NCI-H82 treated with DMSO at 0.1 percent for 48 hours (cell line): ENCODE data around the gene NCOA5.
"Not testable (repeated sequence)": the region's sequence is repeated elsewhere in the genome, so short reads cannot be mapped to it uniquely, and the experiment has no call there.

Experiments used
- DNase-seq: peaks from one replicate; lab custom pipeline; 2025; ENCODE audit not compliant: unreplicated experiment; lab: John Stamatoyannopoulos, UW

The NCOA5 gene

DNA sequence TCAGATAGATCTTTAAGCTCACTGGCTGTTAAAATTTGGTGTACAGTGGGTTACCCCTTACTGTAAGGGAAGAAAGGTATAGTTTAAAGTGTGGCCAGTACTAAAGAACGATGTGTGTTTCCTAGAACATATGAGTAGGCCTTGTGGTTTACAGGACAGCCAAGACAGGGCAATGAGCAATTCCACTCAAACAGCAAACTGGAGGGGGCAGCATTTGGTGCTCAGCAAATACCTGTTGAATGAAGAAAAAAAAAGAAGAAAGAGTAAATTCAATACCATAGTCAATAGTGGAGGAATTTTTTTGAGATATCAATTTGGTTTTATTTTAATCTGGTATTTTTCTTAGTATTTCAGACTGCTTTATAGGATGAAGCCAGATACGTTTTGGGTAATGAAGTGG is 3.8 kb upstream of the NCOA5 start:
- DNase-seq, result no peak

DNA sequence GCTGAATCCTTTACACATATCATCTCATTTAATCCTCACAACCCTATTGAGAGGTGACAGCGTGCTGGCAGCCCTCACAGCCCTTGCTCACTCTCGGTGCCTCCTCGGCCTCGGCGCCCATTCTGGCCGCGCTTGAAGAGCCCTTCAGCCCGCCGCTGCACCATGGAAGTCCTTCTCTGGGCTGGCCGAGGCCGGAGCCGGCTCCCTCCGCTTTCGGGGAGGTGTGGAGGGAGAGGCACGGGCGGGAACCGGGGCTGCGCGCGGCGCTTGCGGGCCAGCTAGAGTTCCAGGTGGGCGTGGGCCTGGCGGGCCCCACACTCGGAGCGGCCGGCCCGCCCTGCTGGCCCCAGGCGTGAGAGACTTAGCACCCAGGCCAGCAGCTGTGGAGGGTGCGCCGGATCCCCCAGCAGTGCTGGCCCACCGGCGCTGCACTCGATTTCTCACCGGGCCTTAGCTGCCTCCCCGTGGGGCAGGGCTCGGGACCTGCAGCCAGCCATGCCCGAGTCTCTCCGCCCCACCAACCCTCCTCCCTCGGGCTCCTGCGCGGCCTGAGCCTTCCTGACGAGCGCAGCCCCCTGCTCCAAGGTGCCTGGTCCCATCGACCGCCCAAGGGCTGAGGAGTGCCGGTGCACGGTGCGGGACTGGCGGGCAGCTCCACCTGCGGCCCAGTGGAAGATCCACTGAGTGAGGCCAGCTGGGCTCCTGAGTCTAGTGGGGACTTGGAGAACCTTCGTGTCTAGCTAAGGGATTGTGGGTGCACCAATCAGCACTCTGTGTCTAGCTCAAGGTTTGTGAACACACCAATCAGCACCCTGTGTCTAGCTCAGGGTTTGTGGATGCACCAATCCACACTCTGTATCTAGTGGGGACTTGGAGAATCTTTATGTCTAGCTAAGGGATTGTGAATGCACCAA is 2.1 kb upstream of the NCOA5 start:
- not testable (repeated sequence) for DNase-seq

DNA sequence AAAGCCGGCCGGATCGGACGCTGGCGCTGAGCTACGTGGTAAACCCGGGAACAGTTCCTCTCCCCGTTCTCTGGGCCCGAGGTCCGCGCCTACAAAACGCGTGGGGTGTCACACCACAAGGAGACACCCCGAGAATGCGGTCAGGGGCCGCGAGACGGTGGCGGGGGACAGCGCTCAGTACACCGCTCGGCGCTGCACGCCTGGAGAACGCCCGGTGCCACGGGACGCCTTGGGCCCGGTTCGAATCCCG is 670 bp downstream of the NCOA5 start:
- no peak for DNase-seq

DNA sequence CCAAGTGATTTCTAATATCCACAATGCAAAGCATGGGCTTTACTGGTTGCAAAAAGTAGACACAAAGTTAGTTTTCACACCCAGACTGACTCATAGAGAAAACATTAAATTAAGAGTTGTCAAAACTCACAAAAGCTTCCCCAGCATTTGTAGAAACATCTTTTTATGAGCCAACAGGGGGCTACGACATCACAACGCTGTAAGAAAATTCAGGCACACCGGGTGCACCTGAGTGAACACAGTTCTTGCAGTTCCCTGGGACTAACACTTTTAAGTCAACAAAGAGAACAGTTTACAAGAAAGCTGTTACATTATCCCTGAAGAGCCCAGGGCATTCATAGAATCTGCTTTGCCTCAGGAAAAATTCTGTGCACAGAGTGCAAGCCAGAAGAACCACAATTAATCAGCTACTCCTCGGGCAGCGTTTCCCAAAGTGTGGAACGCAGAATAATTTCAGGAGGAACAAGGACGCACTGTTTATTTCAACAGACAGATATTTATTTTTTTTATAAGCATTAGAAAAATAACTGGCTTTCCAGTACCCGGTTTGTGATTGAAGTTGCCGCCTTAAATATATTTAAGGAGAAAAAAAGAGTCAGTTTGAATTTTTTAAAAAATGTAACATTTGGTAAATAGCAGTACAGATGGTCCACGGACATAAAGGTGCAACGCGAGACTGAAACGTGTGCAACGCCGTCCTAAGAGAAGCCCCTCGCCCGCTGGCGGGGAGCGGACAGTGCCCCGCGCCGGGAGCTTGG is 1.2 kb downstream of the NCOA5 start:
- DNase-seq, result no peak

DNA sequence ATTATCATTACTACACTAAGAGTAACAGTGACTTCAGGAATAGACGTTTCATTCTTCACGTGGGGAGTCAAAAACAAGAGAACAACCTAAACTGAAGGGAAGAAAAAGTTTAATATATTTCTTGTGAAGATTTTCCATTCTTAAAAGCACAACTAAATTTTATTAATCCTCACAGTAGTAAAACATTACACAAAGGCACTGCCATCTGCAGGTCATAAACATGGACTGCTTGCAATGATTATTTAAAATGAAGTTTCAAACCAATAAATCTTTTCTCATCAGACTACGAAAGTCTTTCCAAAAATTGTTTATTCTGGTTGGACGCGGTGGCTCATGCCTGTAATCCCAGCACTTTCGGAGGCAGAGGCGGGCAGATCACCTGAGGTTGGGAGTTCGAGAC is 2.6 kb downstream of the NCOA5 start:
- no peak for DNase-seq

DNA sequence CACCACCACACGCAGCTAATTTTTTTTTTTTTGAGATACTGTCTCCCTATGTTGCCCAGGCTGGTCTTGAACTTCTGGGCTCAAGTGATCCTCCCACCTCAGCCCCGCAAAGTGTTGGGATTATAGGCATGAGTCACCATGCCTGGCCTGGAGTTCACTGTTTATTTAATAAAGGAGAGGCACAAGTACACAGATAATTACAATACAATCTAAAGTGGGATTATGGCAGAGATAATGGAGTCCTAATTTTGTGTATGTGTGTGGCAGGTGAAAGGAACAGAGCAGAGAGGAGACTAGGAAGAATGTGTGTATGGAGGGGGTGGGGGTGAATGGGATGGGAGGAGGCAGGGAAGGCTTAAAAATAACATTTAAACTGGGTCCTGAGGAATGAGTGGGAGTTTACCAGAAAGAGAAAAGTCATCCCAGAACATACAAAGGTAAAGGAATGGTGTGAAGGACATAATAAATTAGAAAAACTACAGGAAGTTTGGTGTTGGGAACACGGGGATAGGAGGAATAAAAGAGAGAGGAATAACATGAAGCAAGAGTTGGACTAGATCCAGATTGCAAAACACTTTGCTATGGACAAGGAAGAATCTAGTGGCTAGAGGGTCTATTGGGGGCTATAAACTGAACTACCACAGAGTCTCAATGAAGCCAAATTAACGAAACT is 4.4 kb downstream of the NCOA5 start:
- peak; percentile 25 for DNase-seq

DNA sequence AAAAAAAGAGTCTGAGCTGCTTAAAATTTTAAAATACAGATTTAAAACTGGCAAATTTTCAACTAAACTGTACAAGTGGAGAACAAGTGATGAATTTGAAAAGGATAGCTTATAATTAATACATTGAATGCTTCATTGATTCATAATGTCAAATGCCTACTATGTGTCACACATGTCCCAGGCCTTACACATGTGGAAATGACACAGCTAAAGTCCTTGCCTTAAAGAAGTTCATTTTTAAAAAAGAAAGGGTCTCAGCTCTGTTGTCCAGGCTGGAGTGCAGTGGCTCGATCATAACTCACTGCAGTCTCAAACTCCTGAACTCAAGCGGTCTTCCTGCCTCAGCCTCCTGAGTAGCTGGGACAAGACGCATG is 5.0 kb downstream of the NCOA5 start:
- no peak for DNase-seq

DNA sequence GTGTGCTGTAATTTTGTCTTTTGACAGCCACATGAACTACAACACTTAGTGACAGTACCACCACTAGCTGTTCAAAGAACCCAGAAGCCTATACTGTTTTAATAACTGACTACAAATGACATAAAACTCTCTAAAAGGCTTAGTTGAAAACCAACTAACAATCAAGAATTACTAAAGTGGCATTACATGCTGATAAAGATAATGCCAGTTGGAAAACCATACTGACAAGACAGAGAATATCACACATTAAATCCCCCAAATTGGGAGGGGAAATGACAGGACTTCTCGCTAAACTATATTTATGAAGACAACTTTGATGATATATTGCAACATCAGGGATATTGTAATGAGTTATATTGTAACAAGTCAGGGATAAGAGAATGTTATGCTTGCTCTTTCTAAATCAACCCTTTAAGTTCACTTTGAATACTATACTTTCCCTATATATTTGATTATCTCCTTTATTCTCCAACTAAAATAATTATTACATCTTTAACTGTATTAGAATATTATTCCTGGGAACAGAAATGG is 6.2 kb downstream of the NCOA5 start:
- DNase-seq, result no peak

DNA sequence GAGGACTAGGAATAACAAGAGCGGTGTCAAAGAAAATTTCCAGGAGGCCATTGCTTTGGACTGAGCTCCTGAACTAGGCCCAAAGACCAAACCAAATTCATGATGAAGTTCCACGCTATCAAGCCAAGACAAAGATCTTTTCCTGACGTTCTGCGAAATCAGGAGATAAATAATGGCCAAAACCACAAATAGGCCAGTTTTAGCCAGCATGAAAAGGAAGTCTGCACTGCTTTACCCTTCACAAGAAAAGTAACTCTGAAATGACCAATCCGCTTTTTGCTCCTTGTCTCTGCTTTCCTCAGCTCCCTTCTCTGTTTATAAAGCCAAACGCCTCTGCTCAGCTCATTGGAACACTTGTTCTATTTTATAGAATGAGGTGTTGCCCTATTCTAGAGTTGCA is 6.7 kb downstream of the NCOA5 start:
- DNase-seq, result no peak

DNA sequence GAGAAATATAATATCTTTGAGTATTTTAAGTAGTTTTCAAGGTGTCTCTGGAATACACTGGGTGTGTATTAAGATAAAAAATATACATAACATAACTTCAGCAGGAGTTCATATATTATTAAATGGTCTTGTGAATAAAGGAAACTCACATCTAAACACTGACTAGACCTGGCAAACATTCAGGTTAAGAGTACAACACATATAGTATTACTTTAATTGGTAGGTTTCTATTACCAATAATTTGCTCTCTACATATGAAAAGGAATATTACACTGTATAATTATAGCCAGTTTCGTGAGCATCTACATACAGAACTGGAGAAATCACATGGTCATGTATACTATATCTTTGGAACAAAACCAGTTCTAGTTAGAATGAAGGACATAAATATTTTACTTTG is 8.7 kb downstream of the NCOA5 start:
- no peak for DNase-seq

DNA sequence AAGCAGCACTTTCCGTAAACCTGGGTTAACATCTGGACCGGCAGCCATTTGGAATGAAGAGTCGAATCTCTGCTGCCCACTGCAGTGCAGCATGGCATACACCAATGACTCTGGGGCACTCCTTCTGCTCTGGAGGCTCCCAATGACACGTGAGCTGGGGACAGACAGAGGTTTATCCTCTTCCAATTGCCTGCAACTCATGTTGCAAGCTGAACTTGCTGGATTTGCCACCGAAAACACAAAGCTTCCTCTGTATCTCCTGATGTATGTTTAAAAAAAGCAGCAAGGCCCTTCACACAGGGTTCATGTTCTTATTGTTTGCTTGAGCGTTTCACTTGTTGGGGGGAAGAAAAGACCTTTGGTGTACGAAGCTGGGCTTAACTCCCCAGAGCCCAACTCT is 10.8 kb downstream of the NCOA5 start:
- DNase-seq, result no peak

DNA sequence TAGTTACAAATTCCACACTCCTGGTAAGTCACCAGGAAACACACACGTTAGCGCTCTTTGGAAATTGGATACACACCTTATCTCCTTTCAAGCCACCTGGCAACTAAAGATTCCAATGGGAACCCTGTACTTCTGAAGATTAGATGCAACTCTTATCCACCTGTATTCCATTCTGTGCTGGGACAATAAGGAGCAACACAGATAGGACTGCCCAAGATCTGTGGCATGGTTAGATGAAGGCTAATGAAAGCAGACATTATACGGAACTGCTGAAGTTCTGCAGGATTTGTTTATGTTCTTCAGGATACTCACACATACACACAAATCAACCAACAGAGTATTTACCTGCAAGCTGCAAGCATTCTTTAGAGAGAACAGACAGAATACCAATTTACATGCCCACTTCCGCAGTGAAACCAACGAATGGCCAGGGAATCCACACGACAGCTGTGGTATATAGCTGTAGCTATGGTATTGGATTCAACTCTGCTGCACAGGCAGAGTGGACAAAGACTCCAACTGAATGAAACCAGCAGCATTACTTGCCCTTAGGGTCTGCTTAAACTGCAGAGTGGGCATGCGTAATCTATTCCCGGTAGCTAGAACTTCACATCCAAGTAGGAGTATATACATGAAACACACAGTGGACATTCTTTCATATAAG is 12.0 kb downstream of the NCOA5 start:
- DNase-seq, result no peak

DNA sequence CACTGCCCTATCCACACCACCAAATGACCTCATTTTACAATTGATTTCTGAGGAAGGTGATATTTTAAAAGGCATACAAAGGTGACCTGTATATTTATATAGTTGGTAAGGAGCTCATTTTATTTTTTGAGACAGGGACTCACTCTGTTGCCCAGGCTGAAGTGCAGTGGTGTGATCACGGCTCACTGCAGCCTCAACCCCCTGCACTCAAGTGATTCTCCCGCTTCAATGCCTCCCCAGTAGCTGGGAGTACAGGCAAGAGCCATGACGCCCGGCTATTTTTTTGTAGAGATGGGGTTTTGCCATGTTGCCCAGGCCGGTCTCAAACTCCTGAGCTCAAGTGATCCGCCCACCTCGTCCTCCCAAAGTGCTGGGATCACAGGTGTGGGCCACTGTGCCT is 13.0 kb downstream of the NCOA5 start:
- DNase-seq, result no peak

DNA sequence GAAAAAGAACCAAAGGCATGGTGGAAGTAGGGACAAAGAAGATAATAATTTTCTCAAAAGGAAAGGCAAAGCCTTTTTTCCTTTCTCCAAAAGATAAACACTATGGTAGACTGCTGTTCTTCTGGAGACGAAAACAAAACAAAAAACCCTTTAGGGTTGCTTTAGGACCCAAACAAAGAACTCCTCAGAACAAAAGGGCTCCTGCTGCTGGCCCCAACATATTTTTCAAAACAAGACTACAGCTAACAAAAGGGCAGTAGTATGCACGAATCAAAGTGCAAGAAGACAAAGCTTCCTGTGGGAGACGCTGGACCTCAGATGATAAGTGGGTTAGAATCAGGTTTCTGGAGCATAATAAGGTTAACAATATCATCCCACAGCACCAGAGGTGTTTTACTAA is 15.8 kb downstream of the NCOA5 start:
- no peak for DNase-seq

DNA sequence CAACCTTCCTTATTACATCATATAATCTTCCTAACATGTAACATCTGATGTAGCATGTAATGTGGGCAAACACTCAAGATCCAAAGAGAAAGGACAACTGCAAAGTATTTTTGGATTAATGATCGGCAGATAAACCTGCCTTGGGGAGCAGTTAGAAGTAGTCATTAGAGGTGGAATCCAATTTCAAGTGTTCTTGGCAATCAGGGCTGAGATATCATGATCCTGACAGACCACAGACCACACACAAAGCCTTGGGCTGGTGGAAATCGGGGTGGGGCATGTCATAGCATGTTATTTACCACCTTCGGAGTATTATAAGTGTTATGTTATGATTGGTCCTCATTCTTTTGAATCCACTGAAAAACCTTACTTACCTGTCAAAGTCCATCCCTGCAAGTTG is 16.3 kb downstream of the NCOA5 start:
- DNase-seq, result no peak

DNA sequence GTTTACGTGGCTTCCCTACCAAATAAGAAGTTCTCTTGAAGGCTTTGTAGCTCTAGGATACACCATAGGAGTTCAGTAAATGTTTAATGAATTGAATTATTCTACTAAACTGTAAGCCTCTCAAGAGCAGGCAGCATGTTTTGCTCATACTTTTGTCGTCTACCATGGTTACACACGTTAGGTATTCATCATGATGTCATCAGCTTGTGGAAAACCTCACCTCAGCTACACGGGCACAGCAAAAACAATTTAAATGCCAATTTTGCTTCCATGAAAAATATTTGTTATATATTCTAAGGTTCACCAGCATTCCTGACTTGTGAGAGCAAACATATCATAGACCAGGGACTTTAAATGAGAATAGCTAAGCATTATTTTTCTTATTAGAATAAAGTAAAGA is 16.7 kb downstream of the NCOA5 start:
- no peak for DNase-seq

DNA sequence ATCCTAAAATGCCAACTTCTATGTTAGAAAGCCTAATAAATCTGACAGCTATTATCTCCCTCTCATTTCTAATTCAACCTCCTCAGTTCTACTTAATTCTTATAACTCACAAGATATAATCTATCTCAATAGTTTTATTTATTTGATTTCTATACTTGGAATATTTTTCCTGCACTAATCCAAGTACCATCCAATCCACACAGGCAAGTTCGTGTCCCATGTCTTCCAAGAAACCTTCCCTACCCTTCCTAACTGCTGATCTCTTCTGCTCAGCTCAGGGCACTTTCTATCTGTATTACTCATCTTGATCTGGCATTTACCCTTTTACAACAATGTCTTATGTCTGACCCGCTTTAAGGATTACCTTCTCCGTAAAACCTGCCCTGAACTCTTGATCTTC is 18.2 kb downstream of the NCOA5 start:
- peak; percentile 36 for DNase-seq

DNA sequence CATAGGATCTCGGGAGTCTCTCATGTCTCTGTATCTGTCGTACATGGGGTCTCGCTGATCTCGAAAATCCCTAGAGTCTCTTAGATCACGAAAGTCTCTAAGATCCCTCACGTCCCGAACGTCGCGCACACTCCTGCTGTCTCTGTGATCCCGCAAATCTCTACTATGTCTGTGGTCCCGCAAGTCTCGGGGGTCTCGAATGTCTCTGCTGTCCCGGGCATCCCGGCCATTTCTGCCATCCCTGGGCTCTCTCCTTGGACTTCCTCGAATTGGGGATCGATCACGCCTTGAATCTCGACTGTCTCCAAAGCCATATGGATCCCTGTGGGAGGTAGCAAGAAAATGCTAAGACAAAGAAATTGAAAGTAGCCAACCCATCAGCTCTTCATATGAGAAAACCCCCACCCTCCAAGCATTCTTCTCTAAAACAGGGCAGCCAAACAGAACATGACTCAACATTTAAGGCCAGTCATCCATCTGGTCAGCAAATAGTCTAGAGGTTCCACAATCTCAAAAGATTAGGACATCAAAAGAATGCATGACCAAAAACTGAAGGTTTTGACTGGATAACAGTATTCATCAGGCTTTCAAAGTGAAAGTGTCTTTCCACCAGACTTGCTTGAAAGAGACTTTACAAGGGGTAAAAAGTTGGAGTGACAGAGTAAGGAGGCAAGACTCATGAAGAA is 19.4 kb downstream of the NCOA5 start:
- no peak for DNase-seq

DNA sequence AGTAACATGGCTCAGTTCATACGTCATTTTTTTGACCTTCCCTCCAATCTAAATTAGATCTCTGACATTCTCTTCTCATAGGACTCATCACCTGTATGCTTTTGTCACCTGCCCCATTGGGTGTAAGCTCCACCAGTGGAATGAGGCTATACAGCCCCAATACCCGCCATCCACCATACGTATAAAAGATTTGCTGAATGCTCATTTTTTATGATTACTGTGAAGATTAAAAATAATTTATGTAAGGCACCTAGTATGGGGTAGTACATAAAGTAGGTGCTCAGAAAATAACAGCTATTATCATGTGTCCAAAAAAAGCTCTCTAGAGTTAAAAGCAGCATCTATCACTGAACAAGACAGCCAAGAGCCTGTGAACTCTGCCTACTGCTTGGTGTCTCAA is 24.1 kb downstream of the NCOA5 start:
- no peak for DNase-seq

DNA sequence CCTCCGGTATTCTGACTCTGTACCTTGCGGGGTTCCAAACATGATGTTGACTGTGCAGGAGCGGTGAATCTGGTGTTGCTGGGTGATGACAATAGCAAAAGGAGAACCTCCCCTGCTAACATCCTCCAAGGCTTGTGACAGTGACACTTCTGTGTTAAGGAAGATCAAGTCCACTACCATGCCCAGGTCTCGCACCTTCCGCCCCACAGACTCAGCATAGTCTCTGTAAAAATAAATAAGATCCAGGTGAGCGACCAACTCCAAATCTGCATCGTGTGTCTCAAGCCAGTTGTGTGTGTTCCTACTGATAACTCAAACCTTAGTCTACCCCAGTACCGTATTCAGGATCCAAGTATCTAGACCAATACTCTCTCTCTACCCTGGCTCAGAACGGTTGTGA is 24.8 kb downstream of the NCOA5 start:
- no peak for DNase-seq

DNA sequence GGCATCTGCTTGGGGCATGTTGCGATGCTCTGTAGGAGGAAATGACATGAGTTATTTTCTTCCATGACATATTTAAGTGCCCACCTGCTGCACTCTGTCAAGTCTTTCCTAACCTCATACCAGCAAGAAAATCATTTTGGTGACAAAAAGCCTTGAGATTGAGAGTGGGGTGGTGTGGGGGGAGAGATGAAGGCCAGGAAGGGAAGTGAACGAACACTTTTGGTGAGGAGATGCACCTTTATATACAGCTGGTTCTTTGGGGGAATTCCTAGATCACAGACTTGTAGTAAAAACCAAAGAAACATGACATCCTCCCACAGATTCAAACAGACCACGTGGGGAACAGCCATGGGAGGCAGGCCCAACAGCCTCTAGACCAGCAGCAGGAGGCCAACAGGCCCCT is 26.1 kb downstream of the NCOA5 start:
- no peak for DNase-seq
